ENCODE results near the gene HTR5A.
"Not testable (repeated sequence)": the region's sequence is repeated elsewhere in the genome, so short reads cannot be mapped to it uniquely, and the experiment has no call there.

HTR5A gene

DNA sequence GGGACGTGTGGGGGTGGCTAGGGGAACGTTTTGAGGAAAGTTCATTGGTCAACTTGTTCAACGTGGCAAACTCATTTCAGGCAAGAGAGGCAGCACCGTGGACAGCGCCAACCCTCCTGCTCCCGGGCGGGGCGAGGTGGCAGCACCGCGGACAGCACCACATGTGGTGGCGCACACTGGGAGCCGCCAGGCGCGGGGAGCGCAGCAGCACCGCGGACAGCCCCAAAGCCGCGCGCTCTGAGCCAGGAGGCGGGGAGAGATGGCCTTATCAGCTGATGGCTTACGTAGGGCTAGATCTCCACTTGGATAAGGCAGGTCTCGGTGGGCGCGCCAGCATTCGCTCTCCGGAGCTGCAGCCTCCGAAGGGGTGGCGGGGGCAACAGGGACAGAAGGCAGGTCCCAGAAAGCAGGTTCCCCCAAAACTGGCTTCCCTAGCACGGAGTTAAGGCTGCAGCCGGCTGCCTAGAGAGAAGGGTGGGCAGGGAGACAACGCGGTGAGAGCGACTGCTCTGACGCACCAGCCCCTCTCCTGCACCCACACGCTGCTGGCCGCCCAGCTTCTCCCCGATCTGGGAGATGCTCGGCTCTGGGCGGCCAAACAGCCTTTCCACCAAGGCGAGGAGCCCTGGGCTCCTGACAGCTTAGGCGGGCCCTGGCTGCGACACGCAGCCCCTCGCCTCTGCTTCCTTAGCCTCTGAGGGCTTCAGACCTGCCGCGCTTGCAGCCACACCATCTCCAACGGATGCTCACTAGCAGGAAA, at the start of gene HTR5A:
TSS of gene HTR5A (plus strand) at position 333 of the 760 bp plus-strand sequence. CDS start 576 bp downstream, outside the sequence.
- peak; percentile 46 to 49 for DNase-seq (ENCODE audit: low read depth in 2 of 2)

DNA sequence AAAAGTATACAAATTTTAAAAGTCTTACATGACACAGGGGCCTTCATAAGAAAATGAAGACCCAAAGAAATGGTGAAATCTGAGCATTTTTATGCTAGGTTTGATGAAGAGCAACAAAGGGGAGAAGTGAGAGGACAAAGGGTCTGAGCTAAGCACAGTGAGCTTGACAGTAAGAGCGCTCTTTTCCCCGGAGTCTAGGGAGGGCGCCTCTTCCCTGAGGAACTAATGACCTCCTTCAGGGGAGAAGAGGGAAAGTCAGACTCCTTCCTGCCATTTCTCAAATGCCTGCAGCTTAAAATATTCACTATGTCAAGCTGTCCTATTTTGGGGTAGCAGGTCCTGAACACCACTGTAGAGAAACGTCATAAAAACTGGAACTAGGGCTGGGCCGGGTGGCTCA, 49.1 kb upstream of the HTR5A start:
- DNase-seq (ENCODE audit: low read depth in 2 of 2): no peak

DNA sequence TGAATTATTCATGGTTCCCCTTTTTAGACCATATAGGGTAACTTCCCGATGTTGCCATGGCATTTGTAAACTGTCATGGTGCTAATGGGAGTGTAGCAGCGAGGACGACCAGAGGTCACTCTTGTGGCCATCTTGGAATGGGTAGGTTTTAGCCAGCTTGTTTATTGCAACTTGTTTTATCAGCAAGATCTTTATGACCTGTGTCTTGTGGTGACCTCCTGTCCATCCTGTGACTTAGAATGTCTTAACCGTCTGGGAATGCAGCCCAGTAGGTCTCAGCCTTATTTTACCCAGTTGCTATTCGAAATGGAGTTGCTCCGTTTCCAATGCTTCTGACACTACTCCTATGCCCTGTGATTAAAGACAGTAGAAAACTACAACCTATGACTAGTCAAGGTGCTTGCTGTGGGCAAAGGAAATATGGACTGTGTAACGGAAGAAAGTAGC, 48.4 kb upstream of the HTR5A start:
- DNase-seq (ENCODE audit: low read depth in 2 of 2): no peak

DNA sequence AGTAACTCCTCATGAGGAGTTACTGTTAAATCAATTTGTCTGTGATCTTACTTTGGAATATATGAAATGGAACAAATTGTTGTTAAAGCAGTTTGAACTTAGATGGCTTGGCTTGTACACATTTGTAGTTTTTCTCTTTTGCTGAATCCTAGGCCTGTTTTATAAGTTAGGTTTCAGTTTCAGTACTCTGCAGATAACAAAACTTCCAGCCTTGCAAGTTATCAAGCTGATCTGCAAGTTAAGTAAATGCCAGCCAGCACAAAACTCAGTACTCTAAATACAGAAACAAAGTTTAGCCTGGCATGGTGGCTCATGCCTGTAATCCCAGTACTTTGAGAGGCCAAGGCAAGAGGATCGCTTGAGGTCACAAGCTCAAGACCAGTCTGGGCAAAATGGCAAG, 42.2 kb upstream of the HTR5A start:
- DNase-seq (ENCODE audit: low read depth in 2 of 2): no peak

DNA sequence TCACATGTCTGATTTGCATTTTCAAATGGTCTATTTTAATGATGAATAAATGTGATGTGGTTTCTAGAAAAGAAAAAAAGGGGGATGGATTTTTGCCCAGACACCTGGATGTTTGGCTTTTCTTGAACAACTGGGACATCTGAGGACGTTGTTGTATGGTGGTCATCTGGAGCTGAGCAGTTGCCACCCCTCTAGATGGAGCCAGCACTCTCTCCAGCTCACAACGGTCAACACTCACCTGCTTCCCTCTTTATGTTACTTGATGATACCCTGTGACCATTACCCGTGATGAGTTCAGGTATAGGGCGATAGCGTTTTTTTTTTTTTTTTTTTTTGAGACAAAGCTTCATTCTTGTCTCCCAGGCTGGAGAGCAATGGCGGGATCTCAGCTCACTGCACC, 37.1 kb upstream of the HTR5A start:
- DNase-seq (ENCODE audit: low read depth in 2 of 2): no peak

DNA sequence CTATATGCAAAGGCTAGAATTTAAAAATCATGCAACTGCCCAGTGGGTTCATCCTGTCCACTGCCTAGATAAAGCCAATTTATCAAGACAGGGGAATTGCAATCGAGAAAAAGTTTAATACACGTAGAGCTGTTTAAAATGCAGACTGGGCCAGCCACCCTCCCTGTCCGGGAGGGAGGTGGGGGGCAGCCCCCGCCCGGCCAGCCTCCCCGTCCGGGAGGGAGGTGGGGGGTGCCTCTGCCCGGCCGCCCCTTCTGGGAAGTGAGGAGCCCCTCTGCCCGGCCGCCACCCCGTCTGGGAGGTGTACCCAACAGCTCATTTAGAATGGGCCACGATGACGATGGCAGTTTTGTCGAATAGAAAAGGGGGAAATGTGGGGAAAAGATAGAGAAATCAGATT, 35.6 kb upstream of the HTR5A start:
- DNase-seq (ENCODE audit: low read depth in 2 of 2): not testable (repeated sequence)

DNA sequence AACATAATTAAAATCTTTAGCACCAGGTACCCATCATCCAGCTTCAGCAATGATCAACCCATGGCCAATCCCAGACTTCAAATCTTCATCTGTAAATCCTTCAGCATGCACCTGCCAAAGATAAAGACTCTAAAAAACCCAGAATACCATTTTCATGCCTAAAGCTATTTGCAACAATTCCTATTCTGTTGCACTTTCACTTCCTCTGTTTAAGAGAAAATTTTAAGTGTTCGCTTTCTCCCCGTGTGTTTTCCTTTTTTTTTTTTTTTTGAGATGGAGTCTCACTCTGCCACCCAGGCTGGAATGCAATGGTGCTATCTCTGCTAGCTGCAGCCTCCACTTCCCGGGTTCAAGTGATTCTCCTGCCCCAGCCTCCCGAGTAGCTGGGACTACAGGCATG, 31.8 kb upstream of the HTR5A start:
- no peak for DNase-seq (ENCODE audit: low read depth in 2 of 2)

DNA sequence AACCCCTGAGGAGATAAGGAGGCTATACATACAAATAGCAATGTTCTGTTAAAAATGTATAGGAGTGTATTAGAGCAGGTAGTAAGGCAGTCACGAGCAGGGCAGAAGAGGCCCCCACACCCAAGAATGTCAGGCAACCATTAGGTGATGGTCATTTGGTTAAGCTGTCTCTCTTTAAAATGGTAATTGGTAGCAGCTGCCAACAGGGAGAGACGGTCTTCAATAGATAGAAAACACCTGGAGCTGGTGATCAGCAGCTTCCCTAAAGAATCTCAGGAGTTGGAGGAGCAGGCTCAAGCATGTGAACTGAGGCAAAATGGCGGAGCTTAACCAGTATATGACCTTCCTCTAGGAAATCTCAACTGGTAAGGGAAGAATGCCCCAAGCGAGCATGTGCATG, 26.4 kb upstream of the HTR5A start:
- DNase-seq (ENCODE audit: low read depth in 2 of 2): no peak

DNA sequence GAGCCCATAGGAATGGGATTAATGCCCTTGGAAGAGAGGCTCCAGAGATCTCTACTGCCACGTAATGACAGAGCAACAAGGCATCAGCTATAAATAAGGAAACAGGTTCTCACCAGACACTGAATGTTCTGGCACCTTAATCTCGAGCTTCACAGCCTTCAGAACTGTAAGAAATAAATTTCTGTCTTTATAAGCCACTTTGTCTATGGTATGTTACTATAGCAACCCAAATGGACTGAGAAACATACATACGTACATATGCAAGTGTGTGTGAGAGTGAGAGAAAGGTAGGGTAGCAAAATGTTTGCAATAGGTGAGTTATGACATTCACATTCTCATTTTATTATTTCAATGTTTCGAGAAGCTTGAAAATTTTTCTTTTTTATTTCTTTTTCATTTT, 22.1 kb upstream of the HTR5A start:
- DNase-seq (ENCODE audit: low read depth in 2 of 2): no peak

DNA sequence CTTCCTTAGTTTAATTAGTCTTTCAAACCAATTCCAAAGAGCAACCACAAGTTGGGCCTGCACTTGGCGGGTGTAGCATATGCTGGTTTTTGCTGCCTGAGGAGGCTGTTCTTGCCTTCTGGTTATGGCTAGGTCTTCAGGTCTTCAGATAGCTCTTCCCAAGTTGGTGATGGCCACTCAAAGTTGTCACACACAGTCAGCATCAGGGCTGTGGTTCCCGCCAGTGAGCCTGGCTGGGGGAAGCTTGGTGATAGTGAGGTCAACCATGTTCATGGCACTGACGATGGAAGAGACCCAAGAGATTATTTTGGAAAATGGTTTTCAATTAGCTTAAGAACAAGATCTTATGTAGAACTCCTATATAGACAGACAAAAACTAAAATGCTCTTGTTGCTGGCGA, 18.8 kb upstream of the HTR5A start:
- no peak for DNase-seq (ENCODE audit: low read depth in 2 of 2)

DNA sequence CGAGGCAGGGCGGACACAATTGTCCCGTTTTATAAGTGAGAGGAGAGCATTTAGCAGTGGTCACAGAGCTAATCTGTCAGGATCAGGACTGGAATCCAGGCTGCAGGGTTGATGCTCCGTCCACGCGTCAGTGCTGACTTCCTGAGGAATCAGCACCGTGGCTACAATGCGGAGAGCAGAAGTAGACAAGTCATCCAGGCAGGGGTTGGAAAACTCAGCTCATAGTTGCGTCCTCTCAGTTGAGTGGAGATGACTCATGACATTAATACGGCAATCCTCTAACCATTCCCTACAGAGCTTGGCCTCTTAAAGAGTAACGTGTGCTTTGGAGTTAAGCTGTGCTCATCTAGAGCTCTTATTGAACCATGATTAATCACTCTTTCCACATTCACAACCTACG, 17.1 kb upstream of the HTR5A start:
- no peak for DNase-seq (ENCODE audit: low read depth in 2 of 2)

DNA sequence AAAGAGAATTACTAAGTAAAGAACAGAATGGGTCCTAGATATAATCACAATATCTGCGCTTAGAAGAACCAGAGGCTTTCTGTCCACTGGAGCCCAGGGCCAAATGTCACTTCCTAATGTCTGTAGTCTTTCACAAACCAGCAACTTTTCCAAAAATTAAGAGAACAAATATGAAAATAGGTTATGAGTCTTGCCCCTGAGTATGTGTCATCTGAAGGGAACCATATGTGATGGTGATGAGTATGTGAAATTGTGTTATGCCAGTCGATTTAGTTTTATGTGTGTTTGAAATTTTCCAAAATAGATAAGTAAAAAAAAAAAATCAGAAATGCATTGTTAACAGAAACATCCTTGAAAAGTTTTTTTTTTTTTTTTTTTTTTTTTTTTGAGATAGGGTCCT, 15.4 kb upstream of the HTR5A start:
- no peak for DNase-seq (ENCODE audit: low read depth in 2 of 2)

DNA sequence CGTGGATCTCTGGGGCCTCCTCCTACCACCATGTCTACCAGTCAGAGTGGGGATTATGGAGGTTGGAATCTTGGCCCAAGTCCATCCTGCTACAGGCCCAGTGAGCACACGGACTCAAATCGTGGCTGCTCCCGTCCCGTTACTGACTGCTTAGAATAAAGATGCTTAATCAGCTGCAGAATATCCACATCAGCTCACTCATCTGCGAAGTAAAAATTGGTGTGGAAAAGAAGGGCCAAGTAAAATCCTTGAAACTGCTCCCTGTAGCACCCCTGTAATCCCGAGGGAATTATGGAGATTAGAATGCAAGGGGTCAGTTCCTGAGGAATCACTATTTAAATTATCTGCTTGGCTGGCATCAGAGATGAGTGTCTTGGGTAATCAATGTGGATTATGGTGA, 13.0 kb upstream of the HTR5A start:
- DNase-seq (ENCODE audit: low read depth in 2 of 2): no peak

DNA sequence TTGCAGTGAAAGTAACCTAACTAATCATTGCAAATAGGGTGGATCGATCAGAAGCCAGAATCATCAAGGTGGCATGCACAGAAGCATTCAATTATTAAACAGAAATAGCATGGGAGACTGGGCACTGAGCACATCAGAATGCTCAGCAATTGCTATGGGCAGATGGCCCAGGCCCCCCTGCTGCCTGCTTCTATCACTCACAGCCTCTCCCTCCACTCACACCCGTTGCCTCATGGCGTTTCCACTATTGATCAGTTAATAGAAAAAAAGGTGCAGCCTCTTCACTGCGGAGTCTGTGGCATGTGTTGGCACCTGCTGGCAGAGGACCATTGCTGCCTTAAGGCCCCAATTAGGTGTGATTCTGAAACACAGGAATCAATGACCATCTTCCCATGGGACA, 11.2 kb upstream of the HTR5A start:
- no peak for DNase-seq (ENCODE audit: low read depth in 2 of 2)

DNA sequence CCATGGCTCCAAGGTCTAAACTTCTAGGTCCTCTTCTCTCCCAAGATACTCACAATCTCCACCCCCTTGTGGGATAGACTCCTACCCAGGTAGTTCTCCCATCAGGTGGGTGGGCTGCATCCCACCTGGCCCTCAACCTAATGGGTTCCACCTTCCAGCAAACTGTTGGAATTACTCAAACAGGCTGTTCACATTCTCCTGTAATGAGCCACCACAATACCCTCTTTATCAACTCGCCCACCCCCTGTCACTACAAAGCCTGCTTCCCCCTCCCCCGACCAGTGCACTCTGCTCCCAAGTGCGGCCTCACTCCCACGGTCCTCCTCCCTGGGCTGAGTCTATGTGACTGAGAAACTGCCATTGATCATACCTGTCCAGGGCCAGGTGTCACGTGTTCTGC, 10.4 kb upstream of the HTR5A start:
- DNase-seq (ENCODE audit: low read depth in 2 of 2): no peak

DNA sequence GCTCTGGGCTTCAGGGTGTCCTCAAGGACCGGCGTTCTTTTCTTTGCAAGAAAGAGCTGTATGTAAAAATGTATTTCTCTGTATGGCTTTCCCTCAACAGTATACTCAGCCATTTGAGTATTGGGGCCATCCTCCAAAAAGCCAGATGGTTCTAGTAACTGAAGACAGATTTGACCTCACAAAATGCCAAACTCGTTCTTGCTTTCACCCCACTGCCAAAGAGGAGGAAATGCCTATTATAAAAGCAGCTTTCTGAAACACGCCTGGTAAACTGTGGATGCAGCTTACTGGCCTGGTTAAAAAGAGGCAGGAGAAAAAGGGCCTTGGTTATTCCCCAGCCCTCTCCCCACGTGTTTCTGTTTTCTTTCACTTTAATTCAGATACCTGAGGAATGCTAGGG, 7.7 kb upstream of the HTR5A start:
- no peak for DNase-seq (ENCODE audit: low read depth in 2 of 2)

DNA sequence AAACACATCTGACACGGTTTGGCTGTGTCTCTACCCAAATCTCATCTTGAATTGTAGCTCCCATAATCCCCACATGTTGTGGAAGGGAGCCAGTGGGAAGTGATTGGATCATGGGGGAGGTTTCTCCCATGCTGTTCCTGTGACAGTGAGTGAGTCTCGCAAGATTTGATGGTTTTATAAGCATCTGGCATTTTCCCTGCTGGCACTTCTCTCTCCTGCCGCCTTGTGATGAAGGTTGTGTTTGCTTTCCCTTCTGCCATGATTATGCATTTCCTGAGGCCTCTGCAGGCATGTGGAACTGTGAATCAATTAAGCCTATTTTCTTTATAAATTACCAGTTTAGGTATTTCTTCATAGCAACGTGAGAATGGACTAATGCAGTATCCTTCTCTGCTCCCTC, 5.9 kb upstream of the HTR5A start:
- DNase-seq (ENCODE audit: low read depth in 2 of 2): no peak

DNA sequence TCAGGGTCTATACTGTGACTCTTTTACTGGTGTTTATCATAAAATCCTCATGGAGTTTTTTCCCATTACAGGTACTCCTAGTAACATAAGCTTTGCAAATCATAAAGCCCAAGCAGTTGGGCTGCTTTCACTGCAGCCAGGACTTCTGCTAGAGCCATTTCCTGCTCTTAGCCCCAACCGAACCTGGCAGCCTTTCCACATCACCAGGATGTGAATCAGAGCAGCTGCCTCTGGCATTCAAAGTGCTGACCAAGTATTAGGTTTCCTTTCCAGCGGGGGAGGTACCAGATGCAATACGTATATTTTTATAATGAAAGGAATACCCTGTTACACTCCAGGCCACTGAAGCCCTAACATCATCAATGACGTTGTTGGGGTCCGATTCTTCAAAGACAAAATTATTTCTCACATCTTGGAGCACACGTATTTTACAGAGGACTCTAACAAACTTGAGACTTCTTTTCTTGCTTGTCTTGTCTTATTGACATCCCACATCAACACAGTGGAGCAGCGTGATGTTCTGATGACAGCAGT, 3.6 kb upstream of the HTR5A start:
- no peak for DNase-seq (ENCODE audit: low read depth in 2 of 2)

DNA sequence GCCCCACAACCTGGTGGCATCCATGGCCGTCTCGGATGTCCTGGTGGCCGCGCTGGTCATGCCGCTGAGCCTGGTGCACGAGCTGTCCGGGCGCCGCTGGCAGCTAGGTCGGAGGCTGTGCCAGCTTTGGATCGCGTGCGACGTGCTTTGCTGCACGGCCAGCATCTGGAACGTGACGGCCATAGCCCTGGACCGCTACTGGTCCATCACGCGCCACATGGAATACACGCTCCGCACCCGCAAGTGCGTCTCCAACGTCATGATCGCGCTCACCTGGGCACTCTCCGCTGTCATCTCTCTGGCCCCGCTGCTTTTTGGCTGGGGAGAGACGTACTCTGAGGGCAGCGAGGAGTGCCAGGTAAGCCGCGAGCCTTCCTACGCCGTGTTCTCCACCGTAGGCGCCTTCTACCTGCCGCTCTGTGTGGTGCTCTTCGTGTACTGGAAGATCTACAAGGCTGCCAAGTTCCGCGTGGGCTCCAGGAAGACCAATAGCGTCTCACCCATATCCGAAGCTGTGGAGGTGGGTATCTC, 1.1 kb downstream of the HTR5A start:
- no peak for DNase-seq (ENCODE audit: low read depth in 2 of 2)

DNA sequence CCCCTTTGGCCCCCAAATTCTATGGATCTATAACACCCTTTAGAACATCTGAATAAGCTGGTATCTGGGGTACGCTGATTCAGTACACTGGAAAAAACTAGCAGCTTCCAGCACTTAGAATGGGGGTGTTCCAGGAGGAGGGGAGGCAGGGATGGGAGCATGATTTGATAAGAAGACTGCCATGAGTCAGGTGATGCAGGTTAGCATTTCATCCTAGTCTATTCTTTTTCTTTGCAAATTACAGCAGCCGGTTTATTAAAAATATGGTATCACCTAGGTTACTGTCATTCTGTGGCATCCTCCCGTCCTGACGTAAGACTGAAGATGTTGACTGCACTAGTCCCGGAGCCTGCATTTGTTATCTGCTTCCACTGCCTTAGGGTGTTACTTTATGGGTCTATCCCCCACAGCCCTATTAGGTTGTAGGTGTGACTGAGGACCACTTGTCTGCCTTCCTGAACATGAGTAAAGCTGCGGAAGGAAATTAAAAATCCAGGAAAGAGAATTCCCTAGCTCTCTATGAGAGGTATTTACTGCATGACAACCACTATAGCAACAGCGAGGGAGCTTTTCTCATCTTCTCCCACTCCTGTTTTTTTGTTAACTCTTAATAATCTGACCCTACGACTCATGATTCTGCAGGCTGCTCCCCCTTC, 1.9 kb downstream of the HTR5A start:
- no peak for DNase-seq (ENCODE audit: low read depth in 2 of 2)

DNA sequence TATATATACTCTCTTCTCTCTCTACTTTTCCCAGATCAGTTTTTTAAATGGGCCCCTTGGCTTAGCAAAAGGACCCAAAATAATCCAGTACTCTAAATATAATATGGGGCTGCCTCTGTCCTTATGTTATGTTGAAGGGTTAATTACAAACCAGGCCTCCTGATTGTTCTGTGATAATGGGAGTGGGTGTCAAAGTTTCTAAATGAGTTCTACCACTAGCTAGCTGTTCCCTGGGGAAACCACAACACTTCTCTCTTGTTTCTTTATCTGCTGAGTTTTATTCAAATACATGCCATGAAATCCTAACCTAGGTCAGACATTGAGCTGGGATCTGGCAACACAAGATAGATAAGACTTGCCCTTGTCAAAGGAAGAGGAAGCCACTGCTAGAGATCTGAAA, 3.8 kb downstream of the HTR5A start:
- no peak for DNase-seq (ENCODE audit: low read depth in 2 of 2)

DNA sequence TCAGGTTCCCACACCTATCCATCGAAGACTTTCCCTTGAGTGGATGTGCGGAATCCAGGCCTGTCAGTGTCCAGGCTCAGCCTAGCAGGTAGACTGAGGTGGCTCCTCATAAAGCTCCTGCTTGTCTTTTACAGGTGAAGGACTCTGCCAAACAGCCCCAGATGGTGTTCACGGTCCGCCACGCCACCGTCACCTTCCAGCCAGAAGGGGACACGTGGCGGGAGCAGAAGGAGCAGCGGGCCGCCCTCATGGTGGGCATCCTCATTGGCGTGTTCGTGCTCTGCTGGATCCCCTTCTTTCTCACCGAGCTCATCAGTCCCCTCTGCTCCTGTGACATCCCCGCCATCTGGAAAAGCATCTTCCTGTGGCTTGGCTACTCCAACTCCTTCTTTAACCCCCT, 13.9 kb downstream of the HTR5A start:
- DNase-seq (ENCODE audit: low read depth in 2 of 2): no peak

DNA sequence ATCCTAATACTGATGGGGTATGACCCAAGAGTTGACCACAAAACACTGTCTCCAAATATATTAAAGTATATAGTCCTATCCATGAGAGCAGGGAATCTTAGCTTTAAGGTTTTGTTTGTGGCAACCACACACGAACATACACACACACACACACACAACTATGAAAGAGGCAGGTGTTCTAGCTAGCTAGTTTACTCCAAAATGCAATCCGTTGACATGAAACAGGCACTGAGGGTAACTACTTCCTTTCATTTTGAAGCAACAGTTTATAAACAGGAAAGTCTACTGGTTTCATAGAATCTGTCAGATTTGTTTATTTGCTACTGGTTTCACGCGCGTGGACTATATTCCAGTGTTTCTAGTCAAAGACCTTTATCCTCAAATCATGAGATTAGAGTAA, 14.8 kb downstream of the HTR5A start:
- no peak for DNase-seq (ENCODE audit: low read depth in 2 of 2)
